Kidney (tissue), 22 donors: Measurements from ENCODE around the gene C5orf46. TPM values are rescaled to one million over a fixed set of nuclear protein-coding genes. Genes with fewer than 3 reads are reported as not detected.
A peak's percentile ranks its signal among the peaks of the same experiment; 100 is the strongest.
"Not testable (repeated sequence)": the region's sequence is repeated elsewhere in the genome, so short reads cannot be mapped to it uniquely, and the experiment has no call there.

Source experiments
- DNase-seq, 5 donors: peaks; one replicate each; pipeline ENCODE4 v3.0.0-alpha.2; 2013 to 2020
- FAIRE-seq: peaks from 2 replicates; lab custom pipeline; 2012; peaks lifted over from hg19 to GRCh38; lab: Jason Lieb, UNC
- H3K27ac ChIP-seq, 2 donors: one replicate each; pipeline ENCODE4 v1.7.0; 2013; ENCODE audit warnings: low read depth in 2 of 2, low read length in 2 of 2, inconsistent platforms in 1 of 2
- H3K27me3 ChIP-seq: one replicate; pipeline ENCODE4 v1.7.1; 2013; ENCODE audit warnings: low read length, inconsistent platforms; ENCODE audit not compliant: control insufficient read depth, insufficient read depth
- H3K36me3 ChIP-seq, 3 donors: one replicate each; pipeline versions ENCODE4 v1.7.0 to v1.7.1; 2013; ENCODE audit warnings: low read length in 3 of 3, control low read depth in 1 of 3, inconsistent platforms in 1 of 3; ENCODE audit not compliant: insufficient read depth in 3 of 3, control insufficient read depth in 2 of 3
- H3K4me1 ChIP-seq, 3 donors: one replicate each; pipeline versions ENCODE4 v1.7.0 to v1.7.1; 2013; ENCODE audit warnings: low read length in 3 of 3, inconsistent platforms in 1 of 3, low read depth in 1 of 3; ENCODE audit not compliant: control insufficient read depth in 2 of 3, insufficient read depth in 2 of 3
- H3K4me3 ChIP-seq, 3 donors: one replicate each; pipeline versions ENCODE4 v1.7.0 to v1.8.1; 2013; ENCODE audit warnings: low read length in 3 of 3, control low read depth in 1 of 3, inconsistent platforms in 1 of 3
- H3K9ac ChIP-seq, 3 donors: one replicate each; pipeline versions ENCODE4 v1.7.0 to v1.7.1; 2013; ENCODE audit warnings: low read length in 3 of 3, control low read depth in 1 of 3, inconsistent platforms in 1 of 3
- H3K9me3 ChIP-seq, 3 donors: one replicate each; pipeline versions ENCODE4 v1.7.0 to v1.7.1; 2013; ENCODE audit warnings: low read length in 3 of 3, control low read depth in 1 of 3, inconsistent platforms in 1 of 3; ENCODE audit not compliant: control insufficient read depth in 2 of 3, insufficient read depth in 1 of 3
- intact Hi-C: fragments of 100-400 bp; cut with DNase I; formaldehyde crosslinking; loops from one replicate; pipeline ENCODE4 v1.11.1; 2022
- long read RNA-seq, 10 donors: library from polyadenylated mRNA in 1 of 10; unstranded in 1 of 10; transcript quantifications; one replicate each; pipeline ENCODE4 v2.0.0 and lab custom pipeline, GENCODE V29; 2021 to 2026
- polyA plus RNA-seq: library from polyadenylated mRNA; stranded (reverse); fragments of 350-450 nt; fragmentation: Illumina TruSeq; extraction: RNeasy Lipid Tissue Mini Kit (QIAGEN cat#74804); gene quantifications from one replicate; pipeline ENCODE4 v1.2.3, GENCODE V29; 2014; ENCODE audit warnings: low read depth, low replicate concordance; ENCODE audit not compliant: insufficient read depth
- total RNA-seq: library from RNA; stranded (reverse); fragmentation: NEBNext Ultra II Directional; extraction: Animal tissue kit (Norgen Biotek cat#: 25700); gene quantifications from one replicate; pipeline ENCODE4 v1.2.1, GENCODE V29; 2021
- TF ChIP-seq, protein P1 (sequence below): IDR thresholded peaks from 3 replicates; pipeline ENCODE4 v1.5.1; 2012; ENCODE audit warnings: mild to moderate bottlenecking, moderate library complexity, borderline replicate concordance; ENCODE audit not compliant: insufficient read depth; ENCODE audit errors: extremely low read depth
- donor health status: control.
- donor health status: control.
- donor health status: control.
- donor health status: control.
- donor health status: control.
- donor health status: DM: yes; HTN: yes; CAD: no.
- donor health status: Normal renal cell carcinoma (clear cell type).

Gene C5orf46
- total RNA-seq (not detected), polyA plus RNA-seq (not detected)
- long read RNA-seq, donor 1 = 0 reads
- long read RNA-seq, donor 2 = 0 reads
- long read RNA-seq, donor 3 = 0 reads
- long read RNA-seq, donor 4 = 0 reads
- long read RNA-seq, donor 5 = 0 reads
- long read RNA-seq, donor 6 = 0 reads
- long read RNA-seq, donor 7 = 0 reads
- long read RNA-seq, donor 8 = 0 reads
- long read RNA-seq, donor 9 = 0 reads
- long read RNA-seq, donor 10 = 0 reads

DNA sequence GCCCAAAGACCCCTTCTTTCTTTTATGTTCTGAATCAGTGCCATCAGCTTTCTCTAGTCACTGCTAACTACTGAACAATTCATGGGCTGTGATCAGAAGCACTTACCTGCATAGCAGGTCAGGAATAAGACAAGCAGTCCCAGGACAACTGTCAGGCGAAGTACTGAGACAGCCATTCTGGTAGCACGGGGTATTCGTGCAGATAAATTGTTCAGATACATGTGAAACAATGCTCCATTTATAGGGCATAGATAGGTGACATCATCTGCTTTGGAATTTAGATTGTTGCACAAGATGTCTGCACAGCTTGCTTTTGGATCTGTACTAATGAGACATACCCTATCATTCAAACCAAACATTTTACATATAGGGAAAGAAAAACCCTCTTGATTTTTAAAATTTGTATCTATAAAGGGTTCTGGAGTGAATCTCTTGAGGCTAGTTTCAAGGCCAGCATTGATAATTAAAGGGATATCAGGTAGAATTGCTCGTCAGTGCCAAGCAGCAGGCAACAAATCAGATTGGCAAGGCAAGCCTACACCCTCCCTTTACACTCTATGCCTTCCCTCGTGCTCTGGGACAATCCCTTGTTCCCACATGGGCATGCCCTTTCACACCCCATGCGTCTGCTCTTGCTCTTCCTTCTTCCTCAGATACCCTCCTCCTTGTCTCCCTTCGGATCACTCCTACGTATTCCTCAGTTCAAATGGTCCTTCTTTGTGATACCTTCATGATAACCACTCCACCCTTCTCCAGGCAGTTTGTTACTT lies at the start of gene C5orf46:
Gene C5orf46 (minus strand): TSS at position 213 of the 770 bp plus-strand sequence. CDS start 37 bp downstream, at position 176.
- Histone ChIP-seq H3K4me3 (no peak within 1 kb of the TSS), H3K9me3 (no peaks in the 10 kb centered on the region), H3K27me3 (no peaks in the 10 kb centered on the region), H3K4me1 (no peaks in the 10 kb centered on the region), H3K9ac (no peak within 1 kb of the TSS), H3K27ac (no peak within 1 kb of the TSS), H3K36me3 (no peaks in the 10 kb centered on the region)
- DNase-seq (no peak), FAIRE-seq (no peak)
- TF ChIP-seq, protein P1, sequence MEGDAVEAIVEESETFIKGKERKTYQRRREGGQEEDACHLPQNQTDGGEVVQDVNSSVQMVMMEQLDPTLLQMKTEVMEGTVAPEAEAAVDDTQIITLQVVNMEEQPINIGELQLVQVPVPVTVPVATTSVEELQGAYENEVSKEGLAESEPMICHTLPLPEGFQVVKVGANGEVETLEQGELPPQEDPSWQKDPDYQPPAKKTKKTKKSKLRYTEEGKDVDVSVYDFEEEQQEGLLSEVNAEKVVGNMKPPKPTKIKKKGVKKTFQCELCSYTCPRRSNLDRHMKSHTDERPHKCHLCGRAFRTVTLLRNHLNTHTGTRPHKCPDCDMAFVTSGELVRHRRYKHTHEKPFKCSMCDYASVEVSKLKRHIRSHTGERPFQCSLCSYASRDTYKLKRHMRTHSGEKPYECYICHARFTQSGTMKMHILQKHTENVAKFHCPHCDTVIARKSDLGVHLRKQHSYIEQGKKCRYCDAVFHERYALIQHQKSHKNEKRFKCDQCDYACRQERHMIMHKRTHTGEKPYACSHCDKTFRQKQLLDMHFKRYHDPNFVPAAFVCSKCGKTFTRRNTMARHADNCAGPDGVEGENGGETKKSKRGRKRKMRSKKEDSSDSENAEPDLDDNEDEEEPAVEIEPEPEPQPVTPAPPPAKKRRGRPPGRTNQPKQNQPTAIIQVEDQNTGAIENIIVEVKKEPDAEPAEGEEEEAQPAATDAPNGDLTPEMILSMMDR = no peak
- intact Hi-C loops = no loop called here

GRCh38 chr5:147954971-147955370 lies 48.6 kb upstream of the C5orf46 start:
- Histone ChIP-seq H3K27me3 (no peaks in the 10 kb centered on the region), H3K4me3 (no peak overlapping the region), H3K27ac (no peak overlapping the region), H3K9ac (no peak overlapping the region), H3K36me3 (no peaks in the 10 kb centered on the region), H3K9me3 (no peaks in the 10 kb centered on the region), H3K4me1 (no peaks in the 10 kb centered on the region)
- intact Hi-C loops = no loop called here
- no peak for DNase-seq
- no peak for FAIRE-seq
- TF ChIP-seq, protein P1 = no peak

DNA sequence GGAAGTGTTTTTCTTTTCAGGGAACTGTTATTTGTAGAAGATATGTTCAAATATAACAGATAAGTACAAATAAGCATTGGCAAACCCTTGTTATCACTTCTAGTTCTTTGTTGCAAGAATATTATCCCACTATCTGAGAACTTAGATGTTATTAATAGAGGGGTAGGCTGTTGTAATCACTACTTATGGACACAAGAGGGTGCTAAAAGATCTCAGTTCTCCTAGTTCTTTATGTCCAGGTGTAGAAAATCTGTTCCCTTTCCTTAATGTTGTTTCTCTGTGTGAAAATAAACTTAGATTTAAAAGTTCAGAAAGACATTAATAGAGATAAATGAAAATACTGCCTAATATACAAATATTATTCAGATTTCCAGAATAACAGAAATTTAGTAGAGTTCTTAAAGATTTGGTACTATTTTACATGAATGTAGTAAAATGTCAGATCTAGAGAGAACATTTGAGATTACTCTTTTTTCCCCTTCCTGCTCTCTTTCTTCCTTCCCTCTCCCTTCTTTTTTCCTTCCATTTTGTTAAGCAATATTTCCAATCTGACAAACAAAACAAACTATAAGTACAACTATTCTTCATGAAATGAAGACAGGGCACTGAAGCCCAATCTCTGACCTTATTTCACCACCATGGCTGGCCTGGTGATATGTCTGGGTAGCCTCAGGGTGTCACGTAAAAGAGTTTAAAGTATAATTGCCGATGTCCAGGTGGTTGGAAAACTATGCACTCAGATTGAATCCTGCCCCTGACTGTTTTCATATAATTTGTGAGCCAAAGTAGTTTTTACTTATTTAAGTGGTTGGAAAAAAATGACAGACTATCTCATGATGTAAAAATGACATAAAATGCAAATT lies 43.6 kb upstream of the C5orf46 start:
- Histone ChIP-seq H3K36me3 (no peaks in the 10 kb centered on the region), H3K9ac (no peak overlapping the region), H3K9me3 (no peaks in the 10 kb centered on the region), H3K27me3 (no peaks in the 10 kb centered on the region), H3K27ac (no peak overlapping the region), H3K4me1 (no peaks in the 10 kb centered on the region), H3K4me3 (no peak overlapping the region)
- peak; percentile 76 for FAIRE-seq
- TF ChIP-seq, protein P1 = peak; percentile 60
- intact Hi-C loops = no loop called here
- peak in 2 of 5 donors; percentile 62 to 63 for DNase-seq

GRCh38 chr5:147946658-147947274 lies 40.4 kb upstream of the C5orf46 start:
- H3K9ac ChIP-seq, DNase-seq, H3K36me3 ChIP-seq, H3K4me1 ChIP-seq, H3K27ac ChIP-seq, intact Hi-C loops, H3K9me3 ChIP-seq, FAIRE-seq, H3K4me3 ChIP-seq, H3K27me3 ChIP-seq: not testable (repeated sequence)
